Measurements from ENCODE around the gene NRXN3.
A peak's percentile ranks its signal among the peaks of the same experiment; 100 is the strongest.

NRXN3 gene

DNA sequence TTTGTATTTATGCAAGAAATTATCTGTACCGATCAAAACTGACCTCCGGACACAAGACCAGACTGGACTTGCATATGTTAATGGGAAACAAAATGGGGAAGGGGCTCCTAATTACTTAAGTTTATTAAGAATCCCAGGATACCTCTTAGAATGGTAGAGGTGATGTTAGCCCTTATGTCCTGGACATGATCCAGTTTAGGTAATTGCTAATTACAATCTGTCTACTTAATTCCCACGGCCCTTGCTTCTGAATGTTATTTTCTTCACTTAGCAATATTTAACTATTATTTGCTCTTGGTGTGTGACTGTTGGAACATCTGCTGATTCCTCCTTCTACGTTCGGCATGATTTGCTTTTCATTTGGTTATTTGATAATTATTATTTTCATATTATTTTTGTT, 1397.1 kb downstream of the NRXN3 start:
- in situ Hi-C loops (cut with HindIII; ENCODE audit: low sequenced_read_pairs), result loop anchor here (25.0 kb wide), 1 partner anchor 580 kb away; no protein-coding TSS in a partner anchor
- DNase-seq (ENCODE audit: low read depth), result no peak
- H3K4me3 ChIP-seq (ENCODE audit: low read depth, low read length), result no peak overlapping the region
- TF ChIP-seq, protein P1, sequence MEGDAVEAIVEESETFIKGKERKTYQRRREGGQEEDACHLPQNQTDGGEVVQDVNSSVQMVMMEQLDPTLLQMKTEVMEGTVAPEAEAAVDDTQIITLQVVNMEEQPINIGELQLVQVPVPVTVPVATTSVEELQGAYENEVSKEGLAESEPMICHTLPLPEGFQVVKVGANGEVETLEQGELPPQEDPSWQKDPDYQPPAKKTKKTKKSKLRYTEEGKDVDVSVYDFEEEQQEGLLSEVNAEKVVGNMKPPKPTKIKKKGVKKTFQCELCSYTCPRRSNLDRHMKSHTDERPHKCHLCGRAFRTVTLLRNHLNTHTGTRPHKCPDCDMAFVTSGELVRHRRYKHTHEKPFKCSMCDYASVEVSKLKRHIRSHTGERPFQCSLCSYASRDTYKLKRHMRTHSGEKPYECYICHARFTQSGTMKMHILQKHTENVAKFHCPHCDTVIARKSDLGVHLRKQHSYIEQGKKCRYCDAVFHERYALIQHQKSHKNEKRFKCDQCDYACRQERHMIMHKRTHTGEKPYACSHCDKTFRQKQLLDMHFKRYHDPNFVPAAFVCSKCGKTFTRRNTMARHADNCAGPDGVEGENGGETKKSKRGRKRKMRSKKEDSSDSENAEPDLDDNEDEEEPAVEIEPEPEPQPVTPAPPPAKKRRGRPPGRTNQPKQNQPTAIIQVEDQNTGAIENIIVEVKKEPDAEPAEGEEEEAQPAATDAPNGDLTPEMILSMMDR (IDR thresholded peaks at IDR 0.05; ENCODE audit: low read depth, low read length, missing control alignments), result no peak

DNA sequence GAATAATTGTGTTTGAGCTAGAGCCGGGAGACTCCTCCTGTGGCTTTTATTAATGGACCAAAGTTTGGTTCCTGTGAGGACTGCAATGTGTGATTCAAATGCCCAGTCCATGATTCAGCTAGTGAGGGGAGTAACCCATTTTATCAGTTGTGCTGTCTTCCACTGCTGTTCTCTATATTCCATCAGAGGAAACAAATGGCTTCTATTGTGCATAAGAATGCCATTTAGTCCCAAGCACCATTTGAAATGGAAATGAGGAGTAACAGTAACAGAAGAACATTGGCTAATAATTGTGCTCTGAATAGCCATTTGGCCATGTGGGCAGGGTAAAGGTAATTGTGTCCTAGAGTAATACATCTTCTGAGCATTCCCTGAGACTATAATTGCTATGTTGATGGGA, 1398.4 kb downstream of the NRXN3 start:
- in situ Hi-C loops (cut with HindIII; ENCODE audit: low sequenced_read_pairs), result loop anchor here (25.0 kb wide), 1 partner anchor 581 kb away; no protein-coding TSS in a partner anchor
- TF ChIP-seq, protein P1 (IDR thresholded peaks at IDR 0.05; ENCODE audit: low read depth, low read length, missing control alignments), result no peak
- no peak overlapping the region for H3K4me3 ChIP-seq (ENCODE audit: low read depth, low read length)
- DNase-seq (ENCODE audit: low read depth), result no peak

DNA sequence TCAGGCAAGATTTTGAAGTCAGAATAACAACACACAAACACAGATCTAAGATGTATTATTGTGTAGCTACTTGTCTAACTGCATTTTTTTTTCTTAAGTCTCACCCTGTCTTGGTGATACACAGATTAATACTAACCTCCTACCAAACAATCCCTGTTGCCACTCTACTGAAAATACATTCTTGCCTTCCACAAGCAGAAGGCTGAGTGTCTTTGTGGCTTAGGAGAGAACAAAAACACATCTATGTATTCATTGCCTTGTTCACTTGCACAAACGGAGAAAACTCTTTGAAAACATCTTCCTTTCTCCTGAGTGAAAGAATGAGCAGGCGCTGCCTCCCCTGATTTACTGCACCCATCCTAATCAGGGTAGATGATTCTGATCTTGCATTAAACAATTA, 1398.9 kb downstream of the NRXN3 start:
- in situ Hi-C loops (cut with HindIII; ENCODE audit: low sequenced_read_pairs), result loop anchor here (25.0 kb wide), 1 partner anchor 582 kb away; no protein-coding TSS in a partner anchor
- TF ChIP-seq, protein P1 (IDR thresholded peaks at IDR 0.05; ENCODE audit: low read depth, low read length, missing control alignments), result no peak
- no peak overlapping the region for H3K4me3 ChIP-seq (ENCODE audit: low read depth, low read length)
- no peak for DNase-seq (ENCODE audit: low read depth)

DNA sequence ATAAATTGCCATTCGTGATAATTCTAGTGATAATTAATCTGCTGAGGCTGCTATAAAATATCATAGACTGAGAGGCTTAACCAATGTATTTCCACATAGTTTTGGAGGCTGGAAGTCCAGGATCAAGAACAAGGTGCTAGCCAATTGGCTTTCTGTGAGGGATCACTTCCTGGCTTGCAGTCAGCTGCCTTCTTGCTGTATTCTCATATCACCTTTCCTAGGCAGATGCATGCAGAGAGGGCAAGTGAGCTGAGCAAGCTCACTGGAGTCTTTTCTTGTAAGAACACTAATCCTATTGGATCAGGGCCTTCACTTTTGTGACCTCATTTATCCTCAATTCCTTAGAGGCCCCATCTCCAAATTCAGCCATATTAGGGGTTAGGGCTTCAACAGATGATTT, 1400.5 kb downstream of the NRXN3 start:
- no peak for DNase-seq (ENCODE audit: low read depth)
- TF ChIP-seq, protein P1 (IDR thresholded peaks at IDR 0.05; ENCODE audit: low read depth, low read length, missing control alignments), result no peak
- no peak overlapping the region for H3K4me3 ChIP-seq (ENCODE audit: low read depth, low read length)
- in situ Hi-C loops (cut with HindIII; ENCODE audit: low sequenced_read_pairs), result loop anchor here (25.0 kb wide), 1 partner anchor 583 kb away; no protein-coding TSS in a partner anchor

DNA sequence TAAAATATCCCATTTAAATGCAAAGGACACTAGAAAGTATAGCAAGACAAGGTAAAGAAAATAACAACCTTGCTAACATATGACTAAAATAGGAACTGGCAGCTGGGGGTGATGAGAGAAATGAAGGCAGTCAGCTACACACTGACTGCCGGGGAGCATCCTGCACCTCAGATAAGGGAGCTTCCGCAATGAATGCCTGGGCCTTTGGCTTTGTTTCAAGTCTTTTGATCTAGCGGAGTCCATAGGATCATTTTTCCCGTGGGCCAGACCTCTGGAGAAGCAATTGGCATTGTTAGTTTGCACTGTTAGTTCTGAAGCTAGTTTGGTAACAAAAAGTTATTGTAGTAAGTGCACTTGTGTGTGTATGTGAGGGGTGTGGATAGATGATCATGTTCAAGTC, 1401.2 kb downstream of the NRXN3 start:
- TF ChIP-seq, protein P1 (IDR thresholded peaks at IDR 0.05; ENCODE audit: low read depth, low read length, missing control alignments), result no peak
- in situ Hi-C loops (cut with HindIII; ENCODE audit: low sequenced_read_pairs), result loop anchor here (25.0 kb wide), 1 partner anchor 584 kb away; no protein-coding TSS in a partner anchor

DNA sequence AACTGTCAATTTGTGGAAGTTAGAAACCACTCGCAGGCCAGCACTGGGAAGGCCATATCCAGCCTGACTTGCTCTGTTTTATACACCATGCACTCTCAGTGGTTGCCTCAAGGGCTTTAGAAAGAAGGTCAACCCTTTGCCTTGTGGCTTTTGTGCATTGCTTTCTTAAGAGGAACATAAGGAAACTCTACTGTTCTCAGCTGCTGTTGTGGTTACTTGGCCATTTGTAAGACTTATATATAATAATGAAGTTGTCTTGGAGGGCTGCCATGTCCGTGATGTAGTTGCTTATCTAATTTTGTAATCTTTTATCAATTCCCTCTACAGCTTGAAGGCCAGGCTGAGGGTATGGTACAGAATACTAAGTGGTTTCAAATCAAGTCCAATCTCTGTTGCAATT, 1403.3 kb downstream of the NRXN3 start:
- H3K4me3 ChIP-seq (ENCODE audit: low read depth, low read length), result no peak overlapping the region
- DNase-seq (ENCODE audit: low read depth), result peak; percentile 60
- TF ChIP-seq, protein P1 (IDR thresholded peaks at IDR 0.05; ENCODE audit: low read depth, low read length, missing control alignments), result no peak
- in situ Hi-C loops (cut with HindIII; ENCODE audit: low sequenced_read_pairs), result loop anchor here (25.0 kb wide), 1 partner anchor 586 kb away; no protein-coding TSS in a partner anchor

More for the DNA sequence above, 1401.2 kb downstream of the NRXN3 start:
- no peak overlapping the region for H3K4me3 ChIP-seq (ENCODE audit: low read depth, low read length)
- DNase-seq (ENCODE audit: low read depth), result no peak

Measured in astrocyte of the cerebellum (primary cell).